ENCODE results near the gene SOX9.

SOX9 gene

GRCh38 chr17:72146371-72146770, 25.6 kb downstream of the SOX9 start:
- no peak overlapping the region for H3K4me3 ChIP-seq (ENCODE audit: low read length)
- TF ChIP-seq ZNF274 (IDR thresholded peaks at IDR 0.05; ENCODE audit: low read depth, low read length) = no peak

DNA sequence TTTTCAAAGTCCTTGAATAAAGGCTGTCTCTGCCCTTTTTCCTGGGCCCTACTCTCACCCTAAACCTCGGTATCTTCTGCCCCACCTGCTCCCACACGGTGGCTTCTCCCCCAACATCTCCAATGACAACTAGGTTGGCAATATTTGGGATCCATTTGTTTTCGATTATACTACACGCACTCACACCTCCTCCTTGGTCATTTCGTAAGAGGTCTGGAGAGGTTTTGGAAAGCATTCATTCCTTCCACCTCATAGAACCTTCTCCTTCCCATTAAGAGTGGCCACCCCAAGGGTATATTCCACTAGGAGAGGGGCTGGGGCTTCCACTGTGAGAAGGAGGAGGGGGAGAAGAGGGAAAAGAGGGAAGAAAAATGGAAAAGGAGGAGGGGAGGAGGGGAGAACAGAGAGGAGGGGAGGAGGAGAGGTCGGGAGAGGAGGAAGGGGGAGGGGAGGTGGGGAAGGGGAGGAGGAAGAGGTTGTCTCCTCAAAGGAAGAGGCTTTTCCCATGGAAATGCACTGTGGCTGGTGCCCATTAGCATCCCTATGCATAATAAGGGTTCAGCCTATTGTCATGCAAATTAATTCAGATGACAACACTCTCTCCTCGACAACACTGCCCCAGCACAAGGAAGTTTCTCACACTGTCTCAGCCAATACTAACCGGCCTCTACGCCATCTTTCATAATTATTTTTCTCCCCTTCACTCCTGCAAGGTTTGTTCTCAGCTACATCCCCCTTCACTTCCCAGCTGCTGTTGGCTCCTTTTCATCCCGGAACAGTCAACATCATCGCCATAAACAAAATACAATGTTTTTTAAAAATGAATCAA, 30.0 kb downstream of the SOX9 start:
- no peak for TF ChIP-seq ZNF274 (IDR thresholded peaks at IDR 0.05; ENCODE audit: low read depth, low read length)
- no peak overlapping the region for H3K4me3 ChIP-seq (ENCODE audit: low read length)

DNA sequence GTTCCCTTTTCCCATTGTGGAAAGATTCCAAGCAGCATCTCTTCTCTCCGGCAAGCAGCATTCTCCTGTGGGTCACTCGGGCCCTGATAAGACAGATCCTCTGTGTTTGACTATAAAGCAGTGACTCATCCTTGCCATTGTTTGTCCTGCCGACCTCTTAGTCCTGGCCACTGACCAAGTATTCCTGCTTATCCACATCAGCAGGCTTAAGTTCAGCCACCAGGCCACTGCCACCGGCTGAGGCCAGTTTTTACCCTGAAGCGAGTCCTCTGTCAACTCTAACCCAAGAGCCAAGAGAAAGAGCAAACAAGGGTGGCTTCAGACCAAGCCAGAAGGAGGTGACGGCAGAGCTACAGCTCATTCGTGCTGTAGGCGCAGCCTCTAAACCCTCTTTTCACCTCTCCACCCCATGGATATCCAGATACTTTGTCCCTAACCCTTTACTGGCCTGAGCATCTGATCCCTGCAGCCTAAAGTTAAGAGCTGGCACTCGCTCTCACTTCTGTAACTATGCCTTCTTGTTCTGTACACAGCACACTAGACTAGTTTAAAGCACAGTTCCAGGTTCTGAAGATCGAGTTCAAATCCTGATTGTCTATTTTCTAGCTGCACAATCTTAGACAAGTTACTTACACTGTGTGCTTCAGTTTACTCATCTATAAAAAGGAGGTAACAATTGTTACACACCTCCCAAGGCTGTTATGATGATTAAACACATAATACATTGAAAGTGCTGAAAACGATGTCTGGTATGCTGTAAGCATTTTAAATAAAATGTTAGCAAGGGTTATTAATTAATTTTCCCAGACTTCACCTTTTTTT, 31.0 kb downstream of the SOX9 start:
- no peak overlapping the region for H3K4me3 ChIP-seq (ENCODE audit: low read length)
- TF ChIP-seq ZNF274 (IDR thresholded peaks at IDR 0.05; ENCODE audit: low read depth, low read length) = no peak

DNA sequence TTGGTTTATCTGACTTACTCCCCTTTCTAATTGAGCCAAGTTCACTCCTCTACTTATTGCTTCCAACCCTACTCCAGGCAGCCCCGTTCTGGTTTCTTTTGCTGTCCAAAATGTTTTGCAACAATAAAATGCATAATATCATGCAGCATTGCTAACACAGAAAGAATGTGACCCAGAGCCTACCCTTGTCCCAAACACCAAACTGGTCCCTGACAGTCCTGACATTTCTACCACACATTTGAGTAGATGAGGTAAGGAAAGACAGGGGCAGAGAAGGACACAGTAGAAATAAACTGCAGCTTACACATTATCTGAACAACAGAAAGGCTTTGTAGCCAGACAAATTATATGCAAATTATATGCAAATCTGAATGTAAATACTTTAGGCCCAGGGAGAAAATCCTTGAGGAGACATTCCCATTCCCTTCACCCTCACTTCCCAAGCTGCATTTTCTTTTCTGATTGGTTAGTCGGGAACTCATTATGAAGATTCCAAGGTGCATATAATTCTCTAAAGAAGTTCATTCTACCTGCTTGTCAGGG, 31.6 kb downstream of the SOX9 start:
- H3K4me3 ChIP-seq (ENCODE audit: low read length) = no peak overlapping the region
- TF ChIP-seq ZNF274 (IDR thresholded peaks at IDR 0.05; ENCODE audit: low read depth, low read length) = no peak

DNA sequence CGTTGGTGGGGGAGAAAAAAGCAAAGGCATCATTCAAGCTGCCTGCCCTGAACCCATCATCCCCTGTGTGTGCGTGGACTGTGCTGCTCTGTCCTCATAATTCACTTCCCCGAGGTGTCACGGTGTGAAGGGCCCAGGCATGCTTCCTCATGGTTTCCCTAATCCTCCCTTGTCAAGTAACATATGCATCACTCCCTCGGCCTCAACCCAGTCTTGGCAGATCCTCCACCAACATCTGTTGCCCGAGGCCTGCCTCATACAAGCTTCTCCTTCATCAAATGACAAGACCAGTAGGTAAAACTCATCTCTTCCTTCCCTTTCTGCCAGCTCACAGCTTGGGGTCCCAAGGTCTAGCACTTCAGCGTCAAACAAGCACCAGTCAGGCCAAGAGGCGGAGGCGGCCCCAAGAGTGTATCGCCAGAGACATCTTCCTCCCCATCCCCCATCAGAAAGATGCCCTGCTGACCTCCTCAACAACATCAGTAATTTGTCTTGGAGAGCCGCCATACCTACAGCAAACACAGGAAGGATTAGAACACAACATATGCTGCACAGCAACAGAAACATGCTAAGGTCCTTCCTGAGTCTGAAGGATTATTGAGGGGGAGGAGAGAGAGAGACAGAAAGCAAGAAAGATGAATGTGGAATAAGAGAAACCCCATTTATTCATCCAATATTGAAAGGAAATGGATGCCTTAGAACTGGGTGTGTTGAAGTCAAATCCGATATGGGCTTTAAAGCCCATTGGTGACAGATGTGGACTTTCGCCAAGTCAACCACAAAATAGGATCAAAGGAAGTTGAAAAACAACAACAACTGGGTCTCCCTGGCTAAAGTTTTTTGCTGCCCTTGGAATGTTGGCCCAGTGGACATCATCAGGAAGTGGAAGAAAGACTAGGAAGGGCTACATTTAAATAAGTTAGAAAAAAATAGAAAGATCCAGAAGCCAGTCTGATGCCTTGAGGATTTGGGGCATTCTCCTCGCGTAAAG, 38.4 kb downstream of the SOX9 start:
- no peak for TF ChIP-seq ZNF274 (IDR thresholded peaks at IDR 0.05; ENCODE audit: low read depth, low read length)
- H3K4me3 ChIP-seq (ENCODE audit: low read length) = no peak overlapping the region

DNA sequence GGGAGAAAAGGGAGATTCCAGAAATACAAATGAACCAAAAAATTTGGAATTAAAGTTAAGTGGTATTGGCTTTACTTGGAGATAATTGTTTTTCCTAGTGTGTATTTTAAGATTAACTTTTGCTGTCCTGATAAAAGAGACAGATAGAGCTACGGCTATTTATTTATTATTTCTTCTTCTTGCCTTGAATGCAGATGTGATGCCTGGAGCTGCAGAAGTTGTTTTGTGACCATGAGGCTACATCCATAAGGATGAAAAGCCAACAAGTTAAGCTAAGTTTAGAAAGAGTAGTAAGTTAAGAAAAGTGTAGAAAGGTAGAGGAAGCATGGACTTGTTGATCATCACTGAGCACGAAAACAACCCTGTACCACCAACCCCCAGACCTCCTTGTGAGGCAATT, 41.7 kb downstream of the SOX9 start:
- H3K4me3 ChIP-seq (ENCODE audit: low read length) = no peak overlapping the region
- no peak for TF ChIP-seq ZNF274 (IDR thresholded peaks at IDR 0.05; ENCODE audit: low read depth, low read length)

GRCh38 chr17:72163474-72163873, 42.7 kb downstream of the SOX9 start:
- TF ChIP-seq ZNF274 (IDR thresholded peaks at IDR 0.05; ENCODE audit: low read depth, low read length) = no peak
- no peak overlapping the region for H3K4me3 ChIP-seq (ENCODE audit: low read length)

GRCh38 chr17:72164158-72164739, 43.4 kb downstream of the SOX9 start:
- H3K4me3 ChIP-seq (ENCODE audit: low read length) = no peak overlapping the region
- TF ChIP-seq ZNF274 (IDR thresholded peaks at IDR 0.05; ENCODE audit: low read depth, low read length) = no peak

DNA sequence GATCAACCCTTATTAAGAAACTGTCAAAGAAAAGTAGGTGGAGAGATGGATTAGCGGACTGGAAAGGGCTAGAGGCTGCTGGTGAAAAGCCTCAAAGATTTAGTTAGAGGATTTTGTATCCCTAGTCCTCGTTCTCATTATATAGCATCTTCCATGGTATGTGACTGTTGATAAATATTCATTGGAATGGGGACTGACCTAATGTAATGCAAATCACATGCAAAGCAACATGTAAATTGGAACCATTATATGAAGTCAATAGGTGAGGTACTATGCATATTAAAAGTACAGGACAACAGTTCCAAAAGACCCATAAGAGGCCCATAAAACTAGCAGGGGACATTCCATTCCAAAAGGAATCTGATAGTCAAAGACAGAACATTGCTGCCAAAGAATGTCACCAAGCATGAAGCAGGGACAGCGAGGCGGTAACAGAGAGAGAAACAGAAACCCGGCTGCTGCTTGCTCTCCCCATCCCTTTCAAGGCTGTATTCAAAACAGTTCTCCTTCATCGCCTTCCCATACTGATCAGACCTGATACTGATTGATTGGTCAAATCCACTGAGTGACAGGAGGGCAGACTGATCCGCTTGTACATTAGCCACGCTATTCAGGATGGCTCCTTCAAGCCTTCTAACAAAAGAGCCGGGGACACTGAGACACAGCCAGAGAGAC, 44.5 kb downstream of the SOX9 start:
- no peak overlapping the region for H3K4me3 ChIP-seq (ENCODE audit: low read length)
- no peak for TF ChIP-seq ZNF274 (IDR thresholded peaks at IDR 0.05; ENCODE audit: low read depth, low read length)

DNA sequence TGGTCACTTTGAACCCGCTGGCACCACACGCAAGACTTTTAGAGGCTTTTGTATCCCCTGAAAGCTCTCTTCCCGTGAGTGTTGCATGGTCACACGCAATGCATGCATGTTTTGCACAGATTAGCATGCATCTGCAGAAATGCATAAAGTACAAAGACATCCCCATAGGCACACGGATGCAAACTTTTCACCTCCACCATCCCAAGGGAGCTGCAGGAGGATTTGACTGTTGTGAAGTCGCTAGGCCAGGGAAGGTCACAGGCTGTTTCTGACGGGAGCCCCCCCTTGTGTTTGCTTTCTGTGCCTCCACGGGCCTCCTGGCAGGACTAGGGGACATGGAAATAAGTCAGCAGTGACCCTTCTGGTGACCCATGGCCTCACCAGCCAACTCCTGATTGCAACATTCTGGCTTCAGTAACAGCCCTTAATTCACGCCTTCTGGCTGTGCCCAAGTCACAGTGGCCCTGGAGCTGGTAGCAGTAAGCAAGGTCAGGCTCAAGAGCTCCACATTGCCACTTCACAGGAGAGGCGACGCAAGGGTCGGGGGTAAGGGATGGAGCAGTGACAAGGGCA, 45.1 kb downstream of the SOX9 start:
- no peak overlapping the region for H3K4me3 ChIP-seq (ENCODE audit: low read length)
- TF ChIP-seq ZNF274 (IDR thresholded peaks at IDR 0.05; ENCODE audit: low read depth, low read length) = no peak

- no peak for TF ChIP-seq ZNF274 (IDR thresholded peaks at IDR 0.05; ENCODE audit: low read depth, low read length)
- no peak overlapping the region for H3K4me3 ChIP-seq (ENCODE audit: low read length)
These were observed 46.8 kb downstream of the SOX9 start for GRCh38 chr17:72167593-72167992.

- no peak for TF ChIP-seq ZNF274 (IDR thresholded peaks at IDR 0.05; ENCODE audit: low read depth, low read length)
These were observed 49.0 kb downstream of the SOX9 start for GRCh38 chr17:72169823-72170222.

More at GRCh38 chr17:72169823-72170222, 49.0 kb downstream of the SOX9 start:
- no peak overlapping the region for H3K4me3 ChIP-seq (ENCODE audit: low read length)

Data from GM08714 (cell line).